ENCODE results near the gene HDAC11.

DNA sequence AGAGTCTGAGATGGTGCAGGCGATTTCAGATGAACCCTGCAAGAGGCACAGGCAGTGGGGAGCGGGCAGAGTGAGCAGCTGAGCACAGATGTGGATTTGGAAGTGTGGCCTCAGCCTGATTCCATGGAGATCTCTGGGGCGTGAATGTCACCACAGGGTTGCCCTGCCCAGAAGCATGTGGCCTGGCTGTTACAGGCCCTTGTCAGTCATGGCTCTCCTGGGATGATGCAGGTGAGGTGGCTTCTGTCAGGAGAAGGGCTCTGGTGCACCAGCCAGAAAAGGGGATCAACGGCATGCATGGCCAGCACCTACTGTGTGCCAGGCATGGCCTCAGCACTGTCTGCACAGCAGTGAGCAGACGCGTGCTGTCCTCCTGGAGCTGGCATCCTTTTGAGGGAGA, 11.9 kb downstream of the HDAC11 start:
- TF ChIP-seq POLR2A (IDR thresholded peaks at IDR 0.05; ENCODE audit: low read depth, low read length) (no peak), POLR2AphosphoS5 (IDR thresholded peaks at IDR 0.05; ENCODE audit: low read depth, low read length) (no peak), TAF1 (IDR thresholded peaks at IDR 0.05; ENCODE audit: borderline replicate concordance, low read depth, low read length) (no peak)

All from GM12892 (cell line).